Measurements from ENCODE around the gene NPAS4. TPM values are rescaled to one million over a fixed set of nuclear protein-coding genes. Genes with fewer than 3 reads are reported as not detected.

NPAS4 gene
- total RNA-seq, 1 experiment from 2014 or later: 1.6 TPM

DNA sequence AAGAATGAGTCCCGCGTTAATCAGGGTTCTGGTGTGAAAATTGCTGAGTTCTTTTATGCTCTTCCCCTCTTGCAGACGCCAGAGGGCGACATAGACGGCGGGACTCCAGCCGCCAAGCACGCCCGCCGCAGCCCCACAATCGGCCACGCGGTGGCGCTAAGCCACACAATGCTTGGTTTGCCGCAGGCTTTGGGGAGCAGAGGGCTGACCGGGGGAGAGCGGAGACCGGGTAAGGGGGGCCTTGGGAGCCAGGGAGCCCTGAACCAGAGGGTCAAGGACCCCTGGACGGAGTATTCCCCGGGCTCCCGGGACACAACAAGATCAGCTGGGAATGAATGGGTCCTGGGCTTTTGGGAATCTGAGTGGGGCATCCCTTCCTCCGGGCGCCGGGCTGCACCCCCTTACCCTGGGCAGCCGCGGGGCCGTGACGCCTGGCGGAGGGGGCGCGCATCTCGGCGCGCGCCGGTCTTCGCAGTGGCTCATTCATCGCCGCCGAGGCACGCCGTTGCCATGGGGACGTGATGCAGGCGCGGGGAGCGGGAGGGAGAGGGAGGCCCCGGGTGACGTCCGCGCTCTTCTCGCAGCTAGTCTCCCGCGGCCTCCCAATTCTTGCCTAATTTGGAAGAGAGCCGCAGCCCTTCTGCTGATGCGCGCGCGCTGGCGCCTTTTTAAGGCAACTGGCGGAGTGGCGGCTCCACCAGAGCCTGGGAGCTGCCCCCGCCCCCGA is 12.2 kb upstream of the NPAS4 start:
- TF ChIP-seq CTCF (conservative IDR thresholded peaks at IDR 0.05): peak; percentile 100
- peaks cover 23% of the 10 kb centered on the region for H3K27me3 Mint-ChIP-seq (ENCODE audit: low read depth)
- Histone ChIP-seq H2BK12ac (ENCODE audit: insufficient read length, low read depth, low read length) (no peak overlapping the region), H3K79me2 (ENCODE audit: insufficient read depth, low read length) (no peaks in the 10 kb centered on the region), H3K27ac (ENCODE audit: insufficient read length, low read depth, low read length) (no peak overlapping the region), H3K23me2 (ENCODE audit: insufficient read length, low read depth, low read length, poor library complexity, severe bottlenecking) (peaks cover 10% of the 10 kb centered on the region), H2BK120ac (ENCODE audit: low read depth, low read length, poor library complexity, severe bottlenecking) (peak overlapping the region; percentile 65), H3K4ac (ENCODE audit: low read depth, low read length) (no peak overlapping the region), H2AK5ac (ENCODE audit: insufficient read length, low read length) (no peak overlapping the region), H2BK20ac (ENCODE audit: low read depth, low read length, poor library complexity, severe bottlenecking) (no peak overlapping the region), H4K8ac (replicated peaks; ENCODE audit: insufficient read length, low read depth, low read length) (no peak overlapping the region), H3K18ac (ENCODE audit: insufficient read length, low read depth, low read length) (no peak overlapping the region), H4K91ac (ENCODE audit: insufficient read length, low read depth, low read length) (no peak overlapping the region), H3K27me3 (ENCODE audit: insufficient read depth, low read length) (no peaks in the 10 kb centered on the region; the same call in 1 of the 2 replicates), H3K56ac (ENCODE audit: insufficient read length, low read depth, low read length) (no peak overlapping the region), H4K5ac (ENCODE audit: insufficient read length, low read depth, low read length) (no peak overlapping the region), H4K20me1 (ENCODE audit: control insufficient read depth, insufficient read depth, insufficient read length) (no peaks in the 10 kb centered on the region), H3K4me2 (ENCODE audit: insufficient read depth, insufficient read length, low read length) (peak overlapping the region; percentile 49), H3T11ph (ENCODE audit: low read length) (no peak overlapping the region), H3K14ac (ENCODE audit: insufficient read depth, low read length) (no peak overlapping the region), H3K4me1 (ENCODE audit: insufficient read depth, low read length) (peaks cover 3% of the 10 kb centered on the region), H3K23ac (ENCODE audit: insufficient read length, low read depth, low read length) (no peak overlapping the region), H3K9ac (ENCODE audit: extremely low read depth, insufficient read length, low read length) (no peak overlapping the region), H2AFZ (ENCODE audit: low read length) (no peak overlapping the region), H3K9me3 (ENCODE audit: control insufficient read depth, low read depth, low read length) (no peaks in the 10 kb centered on the region), H2BK15ac (ENCODE audit: low read depth, low read length) (no peak overlapping the region), H3K79me1 (ENCODE audit: insufficient read depth, low read depth, low read length, poor library complexity, severe bottlenecking) (no peaks in the 10 kb centered on the region), H2BK5ac (ENCODE audit: insufficient read length, low read length) (no peak overlapping the region)
- no CpG with 5 or more reads among the region's 63 CpGs for WGBS (ENCODE audit: extremely low coverage, insufficient read length, low lambda C conversion rate)
- H3K27ac Mint-ChIP-seq: no peak overlapping the region; a peak in 1 of 7 replicates
- H3K36me3 Mint-ChIP-seq (ENCODE audit: insufficient read depth in 1 of 3, low read depth in 3 of 3): no peaks in the 10 kb centered on the region
- no peaks in the 10 kb centered on the region for H3K9me3 Mint-ChIP-seq
- H3K4me1 Mint-ChIP-seq: peaks cover 19 to 20% of the 10 kb centered on the region in 2 experiments
- peak; percentile 93 for DNase-seq
- H3K4me3 Mint-ChIP-seq: peak overlapping the region; percentile 60 to 82
